Measurements from ENCODE around the gene DDX1. TPM values are rescaled to one million over a fixed set of nuclear protein-coding genes. Genes with fewer than 3 reads are reported as not detected.

DDX1 gene
- total RNA-seq, 4 donors from 2014 or later: 50.3 to 109 (median 75.2) TPM

DNA sequence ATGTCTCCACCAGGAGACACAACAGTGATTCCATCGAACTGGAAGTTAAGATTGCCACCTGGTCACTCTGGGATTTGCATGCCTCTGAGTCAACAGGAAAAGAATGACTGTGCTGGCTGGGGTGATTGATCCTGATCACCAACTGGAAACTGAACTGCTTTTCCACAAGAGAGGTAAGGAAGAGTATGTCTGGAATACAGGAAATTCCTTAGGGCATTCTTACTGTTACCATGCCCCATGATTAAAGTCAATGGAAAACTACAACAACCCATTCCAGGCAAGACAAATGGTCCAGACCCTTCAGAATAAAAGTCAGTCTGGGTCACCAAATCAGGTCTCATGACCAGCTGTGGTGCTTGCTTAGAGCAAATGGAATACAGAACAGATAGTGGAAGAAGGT is 12.0 kb upstream of the DDX1 start:
- TF ChIP-seq, protein P1, sequence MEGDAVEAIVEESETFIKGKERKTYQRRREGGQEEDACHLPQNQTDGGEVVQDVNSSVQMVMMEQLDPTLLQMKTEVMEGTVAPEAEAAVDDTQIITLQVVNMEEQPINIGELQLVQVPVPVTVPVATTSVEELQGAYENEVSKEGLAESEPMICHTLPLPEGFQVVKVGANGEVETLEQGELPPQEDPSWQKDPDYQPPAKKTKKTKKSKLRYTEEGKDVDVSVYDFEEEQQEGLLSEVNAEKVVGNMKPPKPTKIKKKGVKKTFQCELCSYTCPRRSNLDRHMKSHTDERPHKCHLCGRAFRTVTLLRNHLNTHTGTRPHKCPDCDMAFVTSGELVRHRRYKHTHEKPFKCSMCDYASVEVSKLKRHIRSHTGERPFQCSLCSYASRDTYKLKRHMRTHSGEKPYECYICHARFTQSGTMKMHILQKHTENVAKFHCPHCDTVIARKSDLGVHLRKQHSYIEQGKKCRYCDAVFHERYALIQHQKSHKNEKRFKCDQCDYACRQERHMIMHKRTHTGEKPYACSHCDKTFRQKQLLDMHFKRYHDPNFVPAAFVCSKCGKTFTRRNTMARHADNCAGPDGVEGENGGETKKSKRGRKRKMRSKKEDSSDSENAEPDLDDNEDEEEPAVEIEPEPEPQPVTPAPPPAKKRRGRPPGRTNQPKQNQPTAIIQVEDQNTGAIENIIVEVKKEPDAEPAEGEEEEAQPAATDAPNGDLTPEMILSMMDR (IDR thresholded peaks at IDR 0.05; ENCODE audit: low read depth): no peak

DNA sequence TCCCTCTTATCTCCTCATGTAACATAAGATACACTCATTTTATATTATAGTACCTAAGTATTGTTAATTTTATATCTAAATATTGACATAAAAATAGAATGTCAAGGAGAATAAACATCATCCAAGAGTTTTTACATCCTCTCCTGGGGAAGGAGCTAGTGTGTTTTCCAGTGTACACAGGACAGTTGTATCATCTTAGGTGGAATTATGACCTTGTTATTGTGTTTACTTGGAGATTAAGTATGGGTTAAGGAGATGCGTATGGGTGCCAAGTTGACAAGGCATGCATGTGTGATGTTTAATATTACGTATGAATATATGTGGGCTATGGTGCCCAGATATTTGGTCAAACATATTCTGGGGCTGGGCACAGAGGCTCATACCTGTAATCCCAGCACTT is 11.2 kb upstream of the DDX1 start:
- TF ChIP-seq, protein P1 (IDR thresholded peaks at IDR 0.05; ENCODE audit: low read depth): no peak

DNA sequence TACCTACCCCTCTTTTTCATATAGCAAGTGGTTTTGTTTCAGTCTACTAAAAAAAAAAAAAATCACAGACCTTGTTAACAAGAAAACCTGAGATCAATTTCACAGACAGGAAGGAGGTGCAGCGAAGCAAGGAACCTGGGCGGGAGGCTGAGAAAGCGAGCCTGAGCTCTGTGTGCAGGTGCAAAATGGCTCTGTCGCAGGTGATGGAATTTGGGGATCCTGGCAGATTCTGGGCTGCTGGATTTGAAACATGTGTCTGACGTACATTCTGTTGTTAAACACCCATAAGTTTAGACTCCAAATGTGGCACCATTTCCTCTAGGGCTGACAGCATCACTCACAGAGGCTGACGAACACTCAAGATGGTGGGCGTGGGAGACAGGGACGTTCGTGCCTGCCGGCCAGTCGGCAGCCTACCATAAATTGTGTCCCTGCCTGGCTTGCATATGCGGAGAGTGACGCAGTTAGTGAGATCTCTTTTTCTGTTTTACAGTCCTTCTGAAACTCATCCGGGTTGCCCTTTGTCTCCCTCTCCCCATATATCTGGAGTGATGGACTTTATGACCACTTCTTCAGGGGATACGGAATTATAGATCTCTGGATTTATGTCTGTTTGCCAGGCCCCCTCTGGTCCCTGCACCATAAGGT is 8.8 kb upstream of the DDX1 start:
- TF ChIP-seq, protein P1 (IDR thresholded peaks at IDR 0.05; ENCODE audit: low read depth): no peak

DNA sequence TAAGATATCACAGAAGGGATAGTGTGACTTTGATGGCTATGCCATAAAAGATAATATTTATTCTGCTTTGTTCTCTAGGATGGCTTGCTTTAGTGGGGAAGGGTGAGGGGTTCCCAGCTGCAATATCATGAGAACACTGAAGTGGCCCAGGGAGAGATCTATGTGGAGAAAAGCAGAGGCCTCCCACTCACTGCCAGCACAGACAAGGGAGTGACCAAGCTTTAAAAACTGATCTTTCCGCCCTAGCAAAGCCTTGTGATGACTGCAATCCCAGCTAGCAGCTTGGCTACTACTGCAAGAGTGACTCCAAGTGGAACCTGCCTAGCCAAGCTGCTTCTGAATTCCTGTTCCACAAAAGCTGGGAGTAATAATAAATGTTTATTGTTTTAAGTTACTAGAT is 7.8 kb upstream of the DDX1 start:
- TF ChIP-seq, protein P1 (IDR thresholded peaks at IDR 0.05; ENCODE audit: low read depth): no peak

DNA sequence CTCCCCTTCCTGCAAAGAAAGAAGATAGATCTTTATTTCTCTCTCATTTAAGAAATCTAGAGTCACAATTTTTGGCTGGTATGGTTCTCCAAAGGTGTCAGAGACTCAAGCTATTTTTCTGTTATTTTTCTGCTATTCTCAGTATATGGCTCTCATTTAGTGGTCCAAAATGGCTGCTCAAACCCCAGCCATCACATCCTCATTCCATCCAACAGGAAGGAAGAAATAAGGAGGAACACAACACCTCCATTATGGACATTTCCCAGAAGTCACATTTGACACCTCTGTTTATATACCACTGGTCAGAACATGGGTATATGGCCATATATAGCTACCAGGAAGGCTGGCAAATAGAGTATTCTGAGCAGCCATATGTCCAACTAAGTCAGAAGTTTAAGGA is 7.4 kb upstream of the DDX1 start:
- TF ChIP-seq, protein P1 (IDR thresholded peaks at IDR 0.05; ENCODE audit: low read depth): no peak

DNA sequence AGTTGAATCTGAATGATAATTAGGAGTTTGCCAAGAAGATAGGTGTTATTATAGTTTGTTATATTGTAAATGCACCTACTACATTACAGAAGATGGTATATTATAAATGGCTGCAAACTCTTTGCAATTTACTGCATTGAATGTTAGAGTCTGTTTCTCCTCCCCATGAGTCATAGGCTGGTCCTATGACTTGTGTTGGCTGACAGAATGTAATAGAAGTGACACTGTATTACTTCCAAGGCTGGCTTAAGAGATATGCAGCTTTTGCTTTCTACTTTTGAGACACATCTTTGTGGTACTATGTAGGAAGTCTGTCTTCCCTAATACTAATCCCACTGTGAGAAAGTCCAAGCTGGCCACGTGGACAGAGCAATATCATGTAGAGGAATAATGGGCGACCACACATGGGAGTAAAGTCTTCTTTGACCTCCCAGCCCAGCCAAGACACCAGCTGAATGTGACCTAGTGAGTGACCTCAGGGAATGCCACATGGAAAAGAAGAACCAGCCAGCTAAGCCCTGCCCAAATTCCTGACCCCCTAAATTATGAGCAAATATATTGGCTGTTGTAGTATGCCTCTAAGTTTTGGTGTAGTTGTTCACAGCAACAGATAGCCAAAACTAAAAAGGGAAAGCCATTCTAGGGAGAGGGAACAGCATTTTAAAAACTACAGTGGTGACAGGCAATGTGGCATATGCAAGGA is 6.8 kb upstream of the DDX1 start:
- TF ChIP-seq, protein P1 (IDR thresholded peaks at IDR 0.05; ENCODE audit: low read depth): no peak

DNA sequence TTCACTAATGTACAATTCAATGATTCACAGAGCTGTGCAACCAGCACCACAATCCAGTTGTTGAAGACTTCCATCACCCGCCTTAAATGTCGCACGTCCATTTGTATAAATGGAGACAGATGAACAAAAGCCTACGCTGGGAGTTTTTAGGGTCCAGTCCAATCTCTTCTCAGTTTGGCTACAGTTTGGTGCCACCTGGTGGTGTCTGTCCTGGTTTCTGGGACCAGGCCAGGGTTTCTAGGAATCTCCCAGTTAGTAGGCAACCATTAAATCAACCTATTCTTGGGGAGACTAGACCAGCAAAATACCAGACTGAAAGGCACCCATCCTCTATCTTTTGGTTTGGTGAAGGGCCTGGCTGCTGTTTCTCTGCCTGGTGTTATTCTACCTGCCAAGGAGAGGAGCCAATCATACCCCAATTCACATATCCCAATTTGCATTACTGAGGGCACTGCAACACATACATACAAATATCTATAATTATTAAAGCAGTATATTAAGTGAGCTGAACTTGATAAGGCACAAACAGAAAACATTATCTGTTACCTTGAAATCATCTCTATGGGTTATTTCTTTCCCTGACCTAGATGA is 3.2 kb upstream of the DDX1 start:
- TF ChIP-seq, protein P1 (IDR thresholded peaks at IDR 0.05; ENCODE audit: low read depth): no peak

Data from subcutaneous adipose tissue (tissue), 4 donors.